GM18520 (cell line): ENCODE data around the gene GPR107.

Experiments used
- ATAC-seq: cut with Tn5 transposase; IDR thresholded peaks from one replicate; pipeline ENCODE4 v1.9.1; 2021; ENCODE audit not compliant: unreplicated experiment

Gene GPR107

DNA sequence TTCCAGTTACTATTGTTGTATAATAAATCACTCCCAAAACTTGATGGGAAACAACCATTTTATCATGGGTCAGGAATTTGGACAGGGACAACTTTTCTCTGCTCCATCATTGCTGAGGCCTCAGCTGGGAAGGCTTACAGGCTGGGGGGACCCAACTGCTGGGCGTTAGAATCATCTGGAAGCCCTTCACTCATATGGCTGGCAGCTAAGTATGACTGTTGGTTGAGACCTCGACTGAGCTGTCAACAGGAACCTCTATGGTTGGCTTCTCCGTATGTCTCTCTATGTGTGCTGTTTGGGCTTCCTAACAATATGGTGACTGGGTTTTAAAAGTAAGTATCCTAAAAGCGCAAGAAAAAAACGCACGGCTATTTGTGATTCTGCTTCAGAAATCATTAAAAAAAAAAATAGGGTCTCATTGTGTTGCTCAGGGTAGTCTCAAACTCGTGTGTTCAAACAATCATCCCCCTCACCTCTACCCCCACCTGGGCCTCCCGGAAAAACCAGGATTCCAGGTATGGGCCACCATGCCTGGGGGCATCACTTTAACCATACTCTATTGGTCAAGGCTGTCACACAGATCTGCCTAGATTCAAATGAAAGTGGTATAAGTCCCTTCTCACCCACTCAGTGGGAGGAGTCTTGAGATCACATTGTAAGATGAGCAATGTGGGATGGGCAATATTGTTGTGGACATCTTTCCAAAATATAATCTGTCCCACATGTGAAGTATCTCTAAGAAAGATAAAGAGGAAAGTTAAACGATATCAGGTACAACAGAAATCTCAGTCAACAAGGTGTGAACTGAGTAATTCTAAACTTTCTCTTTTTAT lies 26.0 kb upstream of the GPR107 start:
- ATAC-seq: no peak

- no peak for ATAC-seq
Measured at GRCh38 chr9:130028493-130029222, 25.0 kb upstream of the GPR107 start.

DNA sequence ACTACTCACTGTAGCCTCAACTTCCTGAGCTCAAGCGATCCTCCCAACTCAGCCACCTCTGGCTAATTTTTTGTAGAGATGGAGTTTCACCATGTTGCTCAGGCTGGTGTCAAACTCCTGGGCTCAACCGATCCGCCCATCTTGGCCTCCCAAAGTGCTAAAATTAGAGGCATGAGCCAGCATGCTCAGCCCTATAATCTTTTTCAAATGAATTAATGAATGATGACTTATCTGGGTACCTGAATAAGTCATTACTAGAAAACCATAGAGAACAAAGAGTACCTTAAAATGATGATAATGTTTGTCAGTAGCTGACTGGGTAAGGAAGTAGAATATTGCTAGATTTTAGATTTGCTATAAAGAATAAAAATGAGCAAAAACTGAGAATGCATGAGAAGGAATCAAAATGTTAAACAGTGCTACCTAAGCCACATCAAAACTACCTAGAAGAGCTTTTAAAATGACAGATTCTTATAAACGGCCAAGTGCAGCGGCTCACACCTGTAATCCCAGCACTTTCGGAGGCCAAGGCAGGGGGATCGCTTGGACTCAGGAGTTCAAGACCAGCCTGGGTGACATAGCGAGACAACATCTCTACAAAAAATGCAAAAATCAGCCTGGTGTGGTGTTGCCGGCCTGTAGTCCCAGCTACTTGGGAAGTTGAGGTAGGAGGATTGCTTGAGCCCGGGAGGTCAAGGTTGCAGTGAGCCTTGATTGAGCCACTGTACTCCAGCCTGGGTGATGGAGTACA lies 24.3 kb upstream of the GPR107 start:
- peak; percentile 25 for ATAC-seq

DNA sequence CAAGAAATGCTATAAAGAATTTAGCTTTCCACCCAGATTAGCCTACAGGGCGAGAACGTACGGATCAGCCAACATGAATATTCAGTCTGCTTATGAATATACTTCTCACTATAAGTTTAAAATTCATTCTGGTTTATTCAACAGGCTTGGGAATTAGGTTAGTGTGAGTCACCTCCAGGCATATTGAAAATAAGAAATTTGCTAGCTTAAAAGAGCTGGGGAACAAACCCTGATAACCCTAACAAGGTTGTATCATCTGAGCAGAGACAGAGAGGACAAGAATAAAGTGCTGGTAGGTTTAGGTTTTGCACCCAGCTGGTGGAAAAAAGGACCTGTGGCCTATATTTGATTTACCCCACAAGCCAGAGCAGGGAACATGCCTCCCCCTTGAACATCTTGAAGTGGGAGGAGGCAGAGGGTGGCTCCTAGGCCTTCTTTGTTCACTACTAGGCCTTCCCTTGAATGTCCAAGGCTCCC lies 23.0 kb upstream of the GPR107 start:
- ATAC-seq: no peak

DNA sequence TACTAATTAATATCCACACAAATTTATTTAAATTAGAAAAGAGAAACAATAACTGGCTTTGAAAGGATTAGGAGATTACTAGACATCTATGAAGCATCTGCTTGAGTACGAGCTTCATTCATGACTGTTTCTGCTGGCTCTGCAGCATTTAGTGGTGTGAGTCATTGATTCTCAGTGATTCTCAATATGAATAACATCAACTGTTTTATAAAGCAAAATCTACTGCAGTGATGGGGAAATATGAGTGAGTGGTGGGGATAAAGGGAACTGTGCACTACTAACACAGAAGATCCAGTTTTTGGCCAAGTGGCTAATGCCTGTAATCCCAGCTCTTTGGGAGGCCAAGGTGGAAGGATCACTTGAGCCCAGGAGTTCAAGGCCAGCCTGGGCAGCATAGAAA lies 19.1 kb upstream of the GPR107 start:
- no peak for ATAC-seq

DNA sequence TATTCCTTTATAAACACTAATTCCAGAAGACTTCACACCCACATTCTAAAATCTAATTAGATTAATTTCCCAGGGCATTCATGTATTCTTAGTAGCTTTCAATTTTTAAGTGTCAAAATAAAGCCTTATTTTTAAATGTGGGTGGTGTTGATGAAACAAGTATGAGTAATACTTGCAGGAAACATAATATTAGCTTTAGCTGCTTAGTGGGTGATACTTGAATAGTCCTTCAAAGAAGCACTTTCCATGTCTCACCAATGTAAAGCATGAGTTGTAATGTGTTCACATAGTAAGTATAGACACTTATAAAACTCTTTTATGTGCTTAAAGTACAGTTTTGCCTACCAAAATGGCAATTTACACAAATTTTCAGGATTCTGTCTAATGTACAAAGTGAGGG lies 17.6 kb upstream of the GPR107 start:
- ATAC-seq: no peak

DNA sequence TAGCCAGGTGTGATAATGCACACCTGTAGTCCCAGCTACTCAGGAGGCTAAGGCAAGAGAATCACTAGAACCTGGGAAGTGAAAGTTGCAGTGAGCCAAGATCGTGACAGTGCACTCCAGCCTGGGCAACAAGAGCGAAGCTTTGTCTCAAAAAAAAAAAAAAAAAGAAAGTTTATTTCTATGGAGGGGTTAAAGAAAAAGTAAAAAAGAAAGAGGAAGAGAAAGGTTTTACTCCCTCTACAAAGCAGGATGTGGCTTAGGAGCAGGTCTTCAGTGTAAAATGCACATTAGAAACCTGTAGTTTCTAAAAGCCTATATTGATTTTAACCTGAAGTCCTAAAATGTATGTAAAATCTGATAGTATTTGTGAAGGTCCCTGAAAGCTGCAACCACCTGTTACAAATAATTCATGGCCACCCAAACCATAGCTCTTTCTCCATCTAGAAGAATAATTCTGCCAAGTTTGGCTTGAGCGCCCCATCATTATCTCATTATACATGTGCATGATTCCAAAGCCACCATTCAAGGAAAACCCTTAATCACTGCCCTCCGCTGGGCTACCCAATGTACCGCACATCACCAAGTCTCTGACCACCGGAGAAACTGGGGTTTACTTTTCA lies 14.1 kb upstream of the GPR107 start:
- ATAC-seq: peak; percentile 18

GRCh38 chr9:130040984-130041647 lies 12.6 kb upstream of the GPR107 start:
- no peak for ATAC-seq

GRCh38 chr9:130041648-130042405 lies 11.9 kb upstream of the GPR107 start:
- ATAC-seq: no peak

GRCh38 chr9:130042406-130042884 lies 11.3 kb upstream of the GPR107 start:
- ATAC-seq: no peak

DNA sequence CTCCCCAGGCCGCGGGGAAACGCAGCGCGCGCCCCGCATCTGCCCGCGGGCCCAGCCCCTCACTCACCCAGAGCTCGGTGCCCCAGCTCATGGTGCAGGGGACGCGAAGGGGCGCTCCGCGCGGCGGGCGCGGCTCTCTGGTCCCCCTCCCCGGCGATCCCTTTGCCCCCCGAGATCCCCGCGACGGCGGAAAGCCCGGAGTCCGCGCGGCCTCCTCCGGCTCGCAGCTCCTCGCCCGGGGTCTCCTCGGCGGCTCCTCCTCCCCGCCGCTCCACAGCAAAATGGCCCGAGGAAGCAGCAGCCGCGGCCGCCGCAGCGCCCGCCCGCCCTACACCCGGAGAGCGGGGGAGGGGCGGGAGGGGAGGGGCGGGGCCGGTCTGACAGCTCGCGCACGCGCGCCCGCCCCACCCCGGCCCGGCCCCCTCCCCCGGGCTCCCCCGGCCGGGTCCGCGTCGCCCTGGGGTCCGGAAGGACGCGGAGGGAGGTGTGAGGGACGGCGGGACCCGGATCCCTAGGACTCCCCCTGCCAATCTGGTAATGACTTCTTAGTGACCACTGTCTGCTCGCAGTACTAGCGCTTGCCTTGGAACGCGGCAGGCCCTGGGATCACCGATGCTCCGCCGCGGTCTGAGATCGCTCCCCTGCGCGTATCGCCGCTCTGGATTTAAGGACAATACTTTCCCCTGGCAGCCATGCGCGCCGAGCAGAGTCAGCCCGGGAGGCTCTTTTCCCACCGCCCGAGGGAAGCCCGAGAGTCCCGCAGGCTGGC lies 10.6 kb upstream of the GPR107 start, which contains the start of gene FNBP1:
Gene FNBP1 (minus strand): TSS at position 305 of the 769 bp plus-strand sequence. CDS start 214 bp downstream, at position 91.
- ATAC-seq: peak; percentile 25

GRCh38 chr9:130043654-130044623 lies 9.8 kb upstream of the GPR107 start:
- ATAC-seq: no peak

DNA sequence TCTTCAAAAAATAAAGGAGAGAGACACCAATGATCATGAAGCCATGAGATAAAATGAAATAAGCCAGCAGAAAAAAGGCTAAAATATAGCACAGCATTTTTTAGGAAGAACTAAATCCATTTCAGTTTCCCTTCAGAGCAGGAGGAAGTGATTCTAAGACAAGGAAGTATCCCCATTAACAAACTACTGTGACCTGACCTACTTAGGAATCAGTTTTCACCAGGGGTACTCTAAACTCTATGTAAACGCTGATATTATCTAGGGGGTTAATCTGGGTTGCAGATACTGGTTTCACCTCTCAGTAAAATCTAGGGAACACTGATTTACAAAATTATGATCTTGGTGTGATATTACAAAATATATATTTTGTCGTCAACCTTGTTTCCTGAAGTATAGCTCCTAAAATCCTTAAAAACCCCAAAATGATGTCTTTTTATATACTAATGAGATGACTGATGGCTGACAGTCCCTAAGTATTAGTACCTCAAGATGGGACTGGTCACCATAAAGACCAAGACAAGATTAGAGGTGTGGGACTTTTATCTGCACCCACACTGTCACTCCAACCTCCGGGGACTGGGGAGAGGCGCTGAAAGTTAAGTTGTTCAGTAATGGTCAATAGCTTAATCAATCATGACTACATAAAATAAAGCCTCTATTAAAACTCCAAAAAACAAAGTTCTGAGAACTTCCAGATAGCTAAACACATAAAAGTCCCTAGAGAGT lies 7.8 kb upstream of the GPR107 start:
- no peak for ATAC-seq

- ATAC-seq: no peak
Measured at GRCh38 chr9:130049431-130050210, 4.1 kb upstream of the GPR107 start.

DNA sequence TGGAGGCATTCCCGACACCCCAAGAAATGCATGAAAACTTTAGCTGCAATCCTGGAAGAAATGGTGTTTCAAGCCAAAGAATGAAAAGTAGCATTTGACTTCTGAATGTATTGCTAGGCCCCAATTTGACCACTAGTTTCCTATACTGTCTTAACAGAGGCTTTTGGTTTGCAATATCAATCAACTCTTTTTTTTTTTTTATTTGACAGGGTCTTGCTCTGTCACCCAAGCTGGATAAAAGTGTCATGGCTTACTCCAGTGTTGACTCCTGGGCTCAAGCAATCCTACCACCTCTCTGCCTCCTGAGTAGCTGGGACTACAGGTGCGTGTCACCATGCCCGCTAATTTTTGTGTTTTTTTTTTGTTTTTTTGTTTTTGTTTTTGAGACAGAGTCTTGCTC lies 3.2 kb upstream of the GPR107 start:
- ATAC-seq: no peak

GRCh38 chr9:130051855-130052254 lies 1.9 kb upstream of the GPR107 start:
- no peak for ATAC-seq
